HL-60 (cell line): Measurements from ENCODE around the gene GPC5.

Experiments used
- DNase-seq, 2 experiments: peaks; one replicate each; pipeline ENCODE4 v3.0.0-alpha.2; 2010 to 2020; ENCODE audit warnings: low read depth in 1 of 2, low spot score in 1 of 2
- H3K27ac ChIP-seq: fragments of 250-450 bp; sonication (Bioruptor Pico); replicated peaks from 2 replicates; pipeline ENCODE4 v1.5.1; 2020; ENCODE audit warnings: mild to moderate bottlenecking, moderate library complexity
- H3K27me3 ChIP-seq: fragments of 250-450 bp; sonication (Bioruptor Pico); 2 replicates; pipeline ENCODE4 v1.5.1; 2021; ENCODE audit warnings: mild to moderate bottlenecking, moderate library complexity; ENCODE audit not compliant: insufficient read depth, poor library complexity, severe bottlenecking
- H3K4me3 ChIP-seq: replicated peaks from 2 replicates; pipeline ENCODE4 v1.5.1; 2011; ENCODE audit warnings: mild to moderate bottlenecking, control low read depth, low read length; ENCODE audit not compliant: insufficient read depth
- GABPA ChIP-seq: IDR thresholded peaks from 2 replicates; pipeline ENCODE4 v1.6.1; 2012; ENCODE audit warnings: low read depth
- POLR2AphosphoS5 ChIP-seq: IDR thresholded peaks from 2 replicates; pipeline ENCODE4 v1.6.1; 2012; ENCODE audit warnings: low read depth
- SPI1 ChIP-seq: IDR thresholded peaks from 2 replicates; pipeline ENCODE4 v1.6.1; 2012; ENCODE audit warnings: low read depth, mild to moderate bottlenecking, borderline replicate concordance
- TF ChIP-seq, protein P1 (sequence below): IDR thresholded peaks from one replicate; pipeline ENCODE4 v1.5.1; 2011; ENCODE audit warnings: low read length, control low read depth, inconsistent platforms; ENCODE audit not compliant: insufficient read depth
- TF ChIP-seq, protein P2 (sequence below): IDR thresholded peaks from 2 replicates; pipeline ENCODE4 v1.6.1; 2012; ENCODE audit warnings: low read depth; ENCODE audit not compliant: insufficient replicate concordance

Gene GPC5

DNA sequence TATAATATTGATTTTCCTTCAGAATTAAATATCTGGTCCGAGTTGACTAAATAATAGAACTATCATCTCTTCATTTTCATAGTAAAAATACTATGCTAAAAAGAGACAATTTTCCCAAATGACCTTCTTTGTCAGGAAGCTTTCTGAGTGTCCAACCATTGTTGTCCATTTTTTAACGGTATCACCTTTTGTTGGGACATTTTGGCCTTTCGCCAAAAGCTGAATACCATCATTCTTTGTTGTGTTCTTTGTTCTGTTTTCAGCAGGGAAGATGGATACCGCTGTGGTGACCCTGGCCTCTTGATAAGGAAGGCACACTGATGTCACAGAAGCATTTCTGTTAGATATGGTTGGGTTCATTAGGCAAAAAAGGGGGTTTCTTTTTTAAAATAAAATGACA, 1173.8 kb downstream of the GPC5 start:
- H3K27me3 ChIP-seq = no peaks in the 10 kb centered on the region
- H3K4me3 ChIP-seq = no peak overlapping the region
- TF ChIP-seq POLR2AphosphoS5 = no peak
- TF ChIP-seq, protein P1, sequence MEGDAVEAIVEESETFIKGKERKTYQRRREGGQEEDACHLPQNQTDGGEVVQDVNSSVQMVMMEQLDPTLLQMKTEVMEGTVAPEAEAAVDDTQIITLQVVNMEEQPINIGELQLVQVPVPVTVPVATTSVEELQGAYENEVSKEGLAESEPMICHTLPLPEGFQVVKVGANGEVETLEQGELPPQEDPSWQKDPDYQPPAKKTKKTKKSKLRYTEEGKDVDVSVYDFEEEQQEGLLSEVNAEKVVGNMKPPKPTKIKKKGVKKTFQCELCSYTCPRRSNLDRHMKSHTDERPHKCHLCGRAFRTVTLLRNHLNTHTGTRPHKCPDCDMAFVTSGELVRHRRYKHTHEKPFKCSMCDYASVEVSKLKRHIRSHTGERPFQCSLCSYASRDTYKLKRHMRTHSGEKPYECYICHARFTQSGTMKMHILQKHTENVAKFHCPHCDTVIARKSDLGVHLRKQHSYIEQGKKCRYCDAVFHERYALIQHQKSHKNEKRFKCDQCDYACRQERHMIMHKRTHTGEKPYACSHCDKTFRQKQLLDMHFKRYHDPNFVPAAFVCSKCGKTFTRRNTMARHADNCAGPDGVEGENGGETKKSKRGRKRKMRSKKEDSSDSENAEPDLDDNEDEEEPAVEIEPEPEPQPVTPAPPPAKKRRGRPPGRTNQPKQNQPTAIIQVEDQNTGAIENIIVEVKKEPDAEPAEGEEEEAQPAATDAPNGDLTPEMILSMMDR = no peak
- no peak for TF ChIP-seq SPI1
- TF ChIP-seq, protein P2, sequence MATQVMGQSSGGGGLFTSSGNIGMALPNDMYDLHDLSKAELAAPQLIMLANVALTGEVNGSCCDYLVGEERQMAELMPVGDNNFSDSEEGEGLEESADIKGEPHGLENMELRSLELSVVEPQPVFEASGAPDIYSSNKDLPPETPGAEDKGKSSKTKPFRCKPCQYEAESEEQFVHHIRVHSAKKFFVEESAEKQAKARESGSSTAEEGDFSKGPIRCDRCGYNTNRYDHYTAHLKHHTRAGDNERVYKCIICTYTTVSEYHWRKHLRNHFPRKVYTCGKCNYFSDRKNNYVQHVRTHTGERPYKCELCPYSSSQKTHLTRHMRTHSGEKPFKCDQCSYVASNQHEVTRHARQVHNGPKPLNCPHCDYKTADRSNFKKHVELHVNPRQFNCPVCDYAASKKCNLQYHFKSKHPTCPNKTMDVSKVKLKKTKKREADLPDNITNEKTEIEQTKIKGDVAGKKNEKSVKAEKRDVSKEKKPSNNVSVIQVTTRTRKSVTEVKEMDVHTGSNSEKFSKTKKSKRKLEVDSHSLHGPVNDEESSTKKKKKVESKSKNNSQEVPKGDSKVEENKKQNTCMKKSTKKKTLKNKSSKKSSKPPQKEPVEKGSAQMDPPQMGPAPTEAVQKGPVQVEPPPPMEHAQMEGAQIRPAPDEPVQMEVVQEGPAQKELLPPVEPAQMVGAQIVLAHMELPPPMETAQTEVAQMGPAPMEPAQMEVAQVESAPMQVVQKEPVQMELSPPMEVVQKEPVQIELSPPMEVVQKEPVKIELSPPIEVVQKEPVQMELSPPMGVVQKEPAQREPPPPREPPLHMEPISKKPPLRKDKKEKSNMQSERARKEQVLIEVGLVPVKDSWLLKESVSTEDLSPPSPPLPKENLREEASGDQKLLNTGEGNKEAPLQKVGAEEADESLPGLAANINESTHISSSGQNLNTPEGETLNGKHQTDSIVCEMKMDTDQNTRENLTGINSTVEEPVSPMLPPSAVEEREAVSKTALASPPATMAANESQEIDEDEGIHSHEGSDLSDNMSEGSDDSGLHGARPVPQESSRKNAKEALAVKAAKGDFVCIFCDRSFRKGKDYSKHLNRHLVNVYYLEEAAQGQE = no peak
- TF ChIP-seq GABPA = no peak
- H3K27ac ChIP-seq = no peak overlapping the region
- DNase-seq = no peak

DNA sequence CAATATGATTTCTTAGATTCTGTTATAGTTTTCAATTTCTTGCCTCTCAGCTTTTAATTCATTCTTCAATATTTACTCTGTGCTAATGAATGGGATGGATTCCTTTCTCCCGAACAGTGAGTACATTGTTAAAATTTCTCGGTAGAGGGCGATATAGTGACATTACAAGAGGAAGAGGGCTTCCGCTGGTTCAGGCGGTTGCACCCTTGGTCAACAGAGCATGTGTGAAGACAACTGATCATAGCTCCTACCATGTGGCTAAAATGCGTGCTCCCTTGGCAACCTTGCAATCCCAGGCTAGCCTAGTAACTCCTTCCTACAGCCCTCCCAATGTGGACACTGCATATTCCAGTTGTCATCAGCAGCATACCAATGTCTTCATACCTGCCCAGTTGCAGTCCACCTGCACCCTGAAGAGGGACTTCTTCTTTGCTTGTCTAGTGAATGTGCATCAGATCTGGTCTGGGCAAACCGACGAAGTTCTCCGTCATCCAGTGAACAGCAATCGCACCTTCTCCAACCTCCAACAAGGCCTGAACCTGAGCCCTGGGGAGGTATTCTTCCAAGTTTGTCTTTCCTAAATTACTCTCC, 1175.1 kb downstream of the GPC5 start:
- peak in 1 of 2 experiments; percentile 12 for DNase-seq
- TF ChIP-seq GABPA = no peak
- no peak for TF ChIP-seq POLR2AphosphoS5
- TF ChIP-seq, protein P2 = no peak
- TF ChIP-seq, protein P1 = no peak
- TF ChIP-seq SPI1 = no peak
- Histone ChIP-seq H3K27me3 (no peaks in the 10 kb centered on the region), H3K4me3 (no peak overlapping the region), H3K27ac (no peak overlapping the region)

DNA sequence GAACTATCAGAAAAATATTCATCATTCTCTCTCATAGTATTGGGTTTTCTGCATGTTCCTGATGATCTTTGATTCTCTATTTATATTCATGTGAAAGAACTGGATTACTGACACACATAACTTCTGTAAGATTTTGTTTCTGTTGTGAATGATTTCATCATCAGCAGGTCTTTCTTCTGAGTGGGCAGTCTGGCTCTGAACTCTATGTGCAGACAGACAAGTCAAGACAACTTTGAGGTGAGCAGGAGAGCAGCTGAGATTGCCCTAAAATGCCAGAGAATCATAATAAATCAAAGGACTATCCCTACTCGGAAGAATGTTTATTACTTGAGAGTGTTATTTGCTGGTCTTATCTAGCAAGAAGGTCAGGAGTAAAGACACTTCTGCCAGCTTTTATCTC, 1176.1 kb downstream of the GPC5 start:
- TF ChIP-seq, protein P2 = no peak
- TF ChIP-seq, protein P1 = no peak
- TF ChIP-seq GABPA = no peak

More for the DNA sequence above, 1176.1 kb downstream of the GPC5 start:
- Histone ChIP-seq H3K27ac (no peak overlapping the region), H3K4me3 (no peak overlapping the region), H3K27me3 (no peaks in the 10 kb centered on the region)
- no peak for DNase-seq
